K562 (cell line): ENCODE results near the gene RERG. TPM values are rescaled to one million over a fixed set of nuclear protein-coding genes. Genes with fewer than 3 reads are reported as not detected.

Source experiments
- ATAC-seq: fragments of 200-7000 bp; cut with Tn5 transposase; 3 replicates; pipeline ENCODE4 v1.9.1; 2020; ENCODE audit warnings: moderate library complexity
- BruUV-seq: library from RNA; stranded (reverse); fragments of 400-500 nt; replicated peaks from 2 replicates; lab custom pipeline; 2021; lab: Mats Ljungman, UMichigan
- CTCF ChIA-PET: fragments of 300-600 bp; formaldehyde crosslinking; extraction: SDS; loops from one replicate; lab custom pipeline; 2021; ENCODE audit warnings: low intra/inter-chr PET ratio; lab: Yijun Ruan, JAX
- POLR2A ChIA-PET: fragments of 300-600, 350-650 bp; sonication (Branson Sonifier 250); formaldehyde crosslinking; extraction: SDS; loops from one replicate; lab custom pipeline; 2021; ENCODE audit warnings: antibody characterized with exemption, inconsistent platforms; lab: Yijun Ruan, JAX
- DNase-seq, 4 experiments: peaks; one replicate each; pipeline versions ENCODE4 v3.0.0 to v3.0.0-alpha.2; 2011 to 2018; ENCODE audit warnings: low spot score in 3 of 4, mixed read lengths in 3 of 4; ENCODE audit errors: extremely low read depth in 1 of 4
- FAIRE-seq: peaks from 2 replicates; lab custom pipeline; 2011; peaks lifted over from hg19 to GRCh38; lab: Jason Lieb, UNC
- H2AFZ ChIP-seq: 2 replicates; pipeline ENCODE4 v1.6.0; 2011; ENCODE audit warnings: low read depth, low read length, control low read depth, inconsistent platforms
- H3K27ac ChIP-seq: fragments of 200-600 bp; 3 replicates; pipeline ENCODE4 v1.8.0; 2011; ENCODE audit warnings: low read depth, mild to moderate bottlenecking, control low read depth, inconsistent platforms, low read length, moderate library complexity, mixed read lengths; ENCODE audit errors: extremely low read depth
- H3K27me3 ChIP-seq, 2 experiments: fragments of 300-600 bp in 1 of 2; 2 replicates in 1 of 2; 3 replicates in 1 of 2; pipeline versions ENCODE4 v1.6.0 to v1.8.0; 2011; ENCODE audit warnings: inconsistent platforms in 2 of 2, low read length in 2 of 2, mild to moderate bottlenecking in 1 of 2, mixed read lengths in 1 of 2, moderate library complexity in 1 of 2; ENCODE audit not compliant: control insufficient read depth in 2 of 2, insufficient read depth in 2 of 2
- H3K36me3 ChIP-seq: fragments of 300-600 bp; 3 replicates; pipeline ENCODE4 v1.8.0; 2011; ENCODE audit warnings: mild to moderate bottlenecking, low read length, inconsistent platforms; ENCODE audit not compliant: control insufficient read depth, insufficient read depth
- H3K4me1 ChIP-seq, 2 experiments: fragments of 200-600 bp in 1 of 2; replicated peaks in 1 of 2; 2 replicates in 1 of 2; 3 replicates in 1 of 2; pipeline versions ENCODE4 v1.5.1 to v1.8.0; 2011; ENCODE audit warnings: inconsistent platforms in 2 of 2, low read length in 2 of 2, mild to moderate bottlenecking in 1 of 2, mixed read lengths in 1 of 2, moderate library complexity in 1 of 2; ENCODE audit not compliant: control insufficient read depth in 2 of 2, insufficient read depth in 2 of 2
- H3K4me2 ChIP-seq: 2 replicates; pipeline ENCODE4 v1.6.1; 2011; ENCODE audit warnings: low read length, control low read depth, inconsistent platforms, mixed read lengths; ENCODE audit not compliant: insufficient read depth
- H3K4me3 ChIP-seq: fragments of 200-600 bp; sonication (generic), shearing (Covaris generic); 2 replicates; pipeline ENCODE4 v1.5.1; 2016; ENCODE audit warnings: control low read depth, inconsistent platforms
- H3K79me2 ChIP-seq: fragments of 200-600 bp; 3 replicates; pipeline ENCODE4 v1.8.0; 2011; ENCODE audit warnings: low read length, inconsistent platforms; ENCODE audit not compliant: control insufficient read depth, insufficient read depth
- H3K9ac ChIP-seq, 2 experiments: 2 replicates each; pipeline versions ENCODE4 v1.6.0 to v1.6.1; 2011; ENCODE audit warnings: low read depth in 2 of 2, low read length in 2 of 2, control low read depth in 1 of 2, inconsistent platforms in 1 of 2, mild to moderate bottlenecking in 1 of 2, mixed read lengths in 1 of 2; ENCODE audit not compliant: insufficient read depth in 1 of 2
- H3K9me1 ChIP-seq: one replicate; pipeline ENCODE4 v1.6.0; 2011; ENCODE audit warnings: inconsistent platforms, mild to moderate bottlenecking, low read length, moderate library complexity; ENCODE audit not compliant: control insufficient read depth, insufficient read depth
- H3K9me3 ChIP-seq: replicated peaks from 2 replicates; pipeline ENCODE4 v1.5.1; 2011; ENCODE audit warnings: low read depth, low read length, inconsistent platforms; ENCODE audit not compliant: control insufficient read depth, insufficient read depth
- H4K20me1 ChIP-seq: replicated peaks from 2 replicates; pipeline ENCODE4 v1.6.1; 2011; ENCODE audit warnings: low read length, inconsistent platforms, mixed read lengths; ENCODE audit not compliant: control insufficient read depth, insufficient read depth
- ESRRA ChIP-seq: fragments of 450-650 bp; IDR thresholded peaks from 2 replicates; pipeline ENCODE4 v1.6.1; 2014; ENCODE audit warnings: low read depth, mild to moderate bottlenecking, moderate library complexity, borderline replicate concordance
- GTF2A2 ChIP-seq: IDR thresholded peaks from 2 replicates; pipeline ENCODE4 v1.6.1; 2016; ENCODE audit warnings: mild to moderate bottlenecking, missing genetic modification characterization, missing compliant biosample characterization
- MCM3 ChIP-seq: fragments of 450-650 bp; IDR thresholded peaks from 2 replicates; pipeline ENCODE4 v1.6.1; 2016
- PRMT5 ChIP-seq: sonication (generic); formaldehyde crosslinking; IDR thresholded peaks from 2 replicates; pipeline ENCODE4 v1.5.0; 2020; ENCODE audit warnings: missing genetic modification reagents
- TBP ChIP-seq: optimal IDR thresholded peaks from 2 replicates; pipeline ENCODE3; 2011; ENCODE audit warnings: low read depth, low read length, improper control_type of control experiment
- ZBTB17 ChIP-seq: fragments of 450-650 bp; formaldehyde crosslinking; IDR thresholded peaks from 2 replicates; pipeline ENCODE4 v1.4.0; 2020; ENCODE audit warnings: mild to moderate bottlenecking
- ZNF347 ChIP-seq: fragments of 450-650 bp; formaldehyde crosslinking; IDR thresholded peaks from 2 replicates; pipeline ENCODE4 v1.4.0; 2020; ENCODE audit warnings: low read depth, mild to moderate bottlenecking, moderate library complexity
- WGBS: fragments of 100-300 bp; shearing (Covaris generic); methylation state at CpG from one replicate; pipeline ENCODE4 v1.1.6; 2016; ENCODE audit warnings: low coverage, mixed read lengths; ENCODE audit not compliant: insufficient coverage; ENCODE audit errors: missing lambda C conversion rate; 5-methylcytosine and 5-hydroxymethylcytosine counted together
- in situ Hi-C: fragments of 300-500 bp; cut with MboI; formaldehyde crosslinking; loops from 4 replicates; pipeline ENCODE4 v1.15.0; 2018; ENCODE audit warnings: inconsistent platforms, mixed read lengths
- intact Hi-C: fragments of 100-400 bp; cut with micrococcal nuclease; formaldehyde crosslinking; loops from 2 replicates; pipeline ENCODE4 v1.14.2; 2022
- polyA plus RNA-seq, 8 experiments: library from polyadenylated mRNA; depleted of rRNA in 4 of 8; stranded (reverse) in 5 of 8; unstranded in 3 of 8; fragments of >200 nt; fragmentation: Nextera tagmentation in 2 of 8; fragmentation: Illumina TruSeq in 1 of 8; extraction: Ambion mirVana in 2 of 8; extraction: Trizol in 1 of 8; gene quantifications; 2 replicates each; pipeline versions ENCODE4 v1.2.1 to v1.2.3, GENCODE V29; 2011 to 2014; ENCODE audit warnings: inconsistent platforms in 1 of 8, missing spikeins in 1 of 8
- total RNA-seq, 7 experiments: library from RNA; depleted of rRNA in 6 of 7; stranded (reverse); fragments of >200 nt in 6 of 7; fragmentation: Illumina TruSeq in 2 of 7; extraction: Trizol in 2 of 7; gene quantifications; 2 replicates each; pipeline versions ENCODE4 v1.2.1 to v1.2.3, GENCODE V29; 2011 to 2021; ENCODE audit warnings: low replicate concordance in 1 of 7
- TF ChIP-seq, protein P1 (sequence below), 2 experiments: IDR thresholded peaks; 2 replicates each; pipeline ENCODE4 v1.6.1; 2011; ENCODE audit warnings: borderline replicate concordance in 1 of 2, control low read depth in 1 of 2, low read depth in 1 of 2, low read length in 1 of 2, mild to moderate bottlenecking in 1 of 2, mixed read lengths in 1 of 2, moderate library complexity in 1 of 2; ENCODE audit not compliant: insufficient read depth in 1 of 2, insufficient read length in 1 of 2, poor library complexity in 1 of 2, severe bottlenecking in 1 of 2; ENCODE audit errors: extremely low read depth in 1 of 2
- TF ChIP-seq, protein P2 (sequence below): fragments of 250-450 bp; sonication (Bioruptor Pico); IDR thresholded peaks from 2 replicates; pipeline ENCODE4 v1.4.0; 2020; ENCODE audit warnings: mild to moderate bottlenecking, moderate library complexity
- TF ChIP-seq, protein P3 (sequence below), 2 experiments: IDR thresholded peaks; 2 replicates each; pipeline ENCODE4 v1.6.1; 2012; ENCODE audit warnings: improper control_type of control experiment in 2 of 2, low read depth in 2 of 2, low read length in 2 of 2, borderline replicate concordance in 1 of 2

RERG gene
- total and polyA plus RNA-seq, 9 of the 15 experiments (the other 6 are each of a cell fraction or from before 2014, with no cell fraction given): 2.2 to 7.3 (median 3.0) TPM

DNA sequence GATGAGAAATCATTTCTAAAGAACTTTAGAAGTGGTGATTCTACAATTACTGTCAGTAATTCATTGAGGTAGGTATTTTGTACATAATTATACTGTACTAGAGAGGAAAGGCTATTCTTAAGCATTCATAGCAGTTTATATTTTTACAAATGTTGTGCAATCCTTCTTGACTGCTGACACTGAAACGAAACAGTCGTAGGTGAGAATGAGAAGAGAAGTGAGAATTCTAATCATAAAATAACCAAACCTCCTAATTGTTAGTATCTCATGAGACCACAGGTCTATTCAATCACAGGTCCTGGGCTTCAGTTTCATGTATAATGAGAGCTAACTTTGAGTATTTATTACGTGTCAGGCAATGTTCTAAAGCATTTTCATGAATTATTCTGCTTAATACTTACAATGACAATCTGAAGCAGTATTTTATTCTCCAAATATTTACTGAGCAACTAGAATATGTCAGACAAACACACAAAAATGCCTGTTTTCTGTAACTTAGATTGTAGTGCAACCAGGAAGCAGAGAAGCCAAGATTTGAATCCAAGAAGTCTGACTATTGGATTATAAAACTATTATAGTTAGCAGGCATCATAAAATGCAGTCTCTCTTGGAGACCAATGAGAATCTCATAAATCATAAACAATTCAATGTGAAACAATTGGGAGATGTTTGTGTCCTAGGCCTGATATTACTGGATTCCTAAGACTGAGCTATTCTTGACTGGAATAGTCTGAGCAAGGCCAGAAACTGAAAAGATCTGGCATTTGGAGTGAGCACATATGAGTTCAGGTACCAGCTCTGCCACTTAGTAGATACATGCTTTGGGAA, 24.3 kb downstream of the RERG start (continued):
- TF ChIP-seq, protein P1, sequence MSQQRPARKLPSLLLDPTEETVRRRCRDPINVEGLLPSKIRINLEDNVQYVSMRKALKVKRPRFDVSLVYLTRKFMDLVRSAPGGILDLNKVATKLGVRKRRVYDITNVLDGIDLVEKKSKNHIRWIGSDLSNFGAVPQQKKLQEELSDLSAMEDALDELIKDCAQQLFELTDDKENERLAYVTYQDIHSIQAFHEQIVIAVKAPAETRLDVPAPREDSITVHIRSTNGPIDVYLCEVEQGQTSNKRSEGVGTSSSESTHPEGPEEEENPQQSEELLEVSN (IDR thresholded peaks at IDR 0.05; ENCODE audit: borderline replicate concordance in 1 of 2, extremely low read depth in 1 of 2, insufficient read depth in 1 of 2, insufficient read length in 1 of 2, low read depth in 1 of 2, low read length in 1 of 2, poor library complexity in 1 of 2, severe bottlenecking in 1 of 2): no peak
- TF ChIP-seq GTF2A2 (tag) (no peak), PRMT5 (no peak), ZNF347 (CRISPR knock-in tag) (no peak), ESRRA (no peak), ZBTB17 (CRISPR knock-in tag) (no peak)

DNA sequence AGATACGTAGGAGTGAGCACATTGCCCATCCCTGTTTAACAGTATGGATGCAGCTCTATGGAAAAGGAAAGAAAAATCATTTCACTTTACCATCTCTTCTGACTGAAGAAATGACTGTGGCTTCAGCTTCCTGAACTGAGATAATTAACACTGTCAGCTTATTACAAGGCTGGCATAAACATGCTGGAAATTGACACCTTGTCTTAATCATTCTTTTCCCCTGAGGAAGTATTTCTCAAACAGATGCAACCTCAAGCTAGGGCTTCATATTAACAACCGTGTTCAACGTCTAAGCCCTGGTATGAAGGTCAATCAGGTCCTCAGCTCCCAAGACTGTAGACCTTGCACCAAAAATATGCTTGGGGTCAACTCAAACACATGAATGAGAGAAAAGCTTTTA, 25.0 kb downstream of the RERG start:
- no peaks in the 10 kb centered on the region for H3K9me3 ChIP-seq
- CTCF ChIA-PET: no interaction called here
- H3K4me2 ChIP-seq: no peak overlapping the region
- POLR2A ChIA-PET: no interaction called here
- 0% methylated on average over 3 of the region's 3 CpGs for WGBS
- BruUV-seq: no TSS peak
- H3K79me2 ChIP-seq: no peaks in the 10 kb centered on the region
- H3K36me3 ChIP-seq: no peaks in the 10 kb centered on the region
- no peak overlapping the region for H2AFZ ChIP-seq
- in situ Hi-C loops: no loop called here
- H3K4me1 ChIP-seq: no peaks in the 10 kb centered on the region
- no peak for DNase-seq
- H3K4me3 ChIP-seq: no peak overlapping the region
- no peak overlapping the region for H3K9ac ChIP-seq
- no peaks in the 10 kb centered on the region for H4K20me1 ChIP-seq
- FAIRE-seq: no peak
- intact Hi-C loops: no loop called here
- H3K27ac ChIP-seq: no peak overlapping the region
- TF ChIP-seq, protein P2, sequence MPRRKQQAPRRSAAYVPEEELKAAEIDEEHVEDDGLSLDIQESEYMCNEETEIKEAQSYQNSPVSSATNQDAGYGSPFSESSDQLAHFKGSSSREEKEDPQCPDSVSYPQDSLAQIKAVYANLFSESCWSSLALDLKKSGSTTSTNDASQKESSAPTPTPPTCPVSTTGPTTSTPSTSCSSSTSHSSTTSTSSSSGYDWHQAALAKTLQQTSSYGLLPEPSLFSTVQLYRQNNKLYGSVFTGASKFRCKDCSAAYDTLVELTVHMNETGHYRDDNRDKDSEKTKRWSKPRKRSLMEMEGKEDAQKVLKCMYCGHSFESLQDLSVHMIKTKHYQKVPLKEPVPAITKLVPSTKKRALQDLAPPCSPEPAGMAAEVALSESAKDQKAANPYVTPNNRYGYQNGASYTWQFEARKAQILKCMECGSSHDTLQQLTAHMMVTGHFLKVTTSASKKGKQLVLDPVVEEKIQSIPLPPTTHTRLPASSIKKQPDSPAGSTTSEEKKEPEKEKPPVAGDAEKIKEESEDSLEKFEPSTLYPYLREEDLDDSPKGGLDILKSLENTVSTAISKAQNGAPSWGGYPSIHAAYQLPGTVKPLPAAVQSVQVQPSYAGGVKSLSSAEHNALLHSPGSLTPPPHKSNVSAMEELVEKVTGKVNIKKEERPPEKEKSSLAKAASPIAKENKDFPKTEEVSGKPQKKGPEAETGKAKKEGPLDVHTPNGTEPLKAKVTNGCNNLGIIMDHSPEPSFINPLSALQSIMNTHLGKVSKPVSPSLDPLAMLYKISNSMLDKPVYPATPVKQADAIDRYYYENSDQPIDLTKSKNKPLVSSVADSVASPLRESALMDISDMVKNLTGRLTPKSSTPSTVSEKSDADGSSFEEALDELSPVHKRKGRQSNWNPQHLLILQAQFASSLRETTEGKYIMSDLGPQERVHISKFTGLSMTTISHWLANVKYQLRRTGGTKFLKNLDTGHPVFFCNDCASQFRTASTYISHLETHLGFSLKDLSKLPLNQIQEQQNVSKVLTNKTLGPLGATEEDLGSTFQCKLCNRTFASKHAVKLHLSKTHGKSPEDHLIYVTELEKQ: no peak
- TF ChIP-seq, protein P3, sequence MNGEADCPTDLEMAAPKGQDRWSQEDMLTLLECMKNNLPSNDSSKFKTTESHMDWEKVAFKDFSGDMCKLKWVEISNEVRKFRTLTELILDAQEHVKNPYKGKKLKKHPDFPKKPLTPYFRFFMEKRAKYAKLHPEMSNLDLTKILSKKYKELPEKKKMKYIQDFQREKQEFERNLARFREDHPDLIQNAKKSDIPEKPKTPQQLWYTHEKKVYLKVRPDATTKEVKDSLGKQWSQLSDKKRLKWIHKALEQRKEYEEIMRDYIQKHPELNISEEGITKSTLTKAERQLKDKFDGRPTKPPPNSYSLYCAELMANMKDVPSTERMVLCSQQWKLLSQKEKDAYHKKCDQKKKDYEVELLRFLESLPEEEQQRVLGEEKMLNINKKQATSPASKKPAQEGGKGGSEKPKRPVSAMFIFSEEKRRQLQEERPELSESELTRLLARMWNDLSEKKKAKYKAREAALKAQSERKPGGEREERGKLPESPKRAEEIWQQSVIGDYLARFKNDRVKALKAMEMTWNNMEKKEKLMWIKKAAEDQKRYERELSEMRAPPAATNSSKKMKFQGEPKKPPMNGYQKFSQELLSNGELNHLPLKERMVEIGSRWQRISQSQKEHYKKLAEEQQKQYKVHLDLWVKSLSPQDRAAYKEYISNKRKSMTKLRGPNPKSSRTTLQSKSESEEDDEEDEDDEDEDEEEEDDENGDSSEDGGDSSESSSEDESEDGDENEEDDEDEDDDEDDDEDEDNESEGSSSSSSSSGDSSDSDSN (IDR thresholded peaks at IDR 0.05; ENCODE audit: borderline replicate concordance in 1 of 2, low read depth in 2 of 2, low read length in 2 of 2): no peak
- TF ChIP-seq MCM3 (no peak), TBP (no peak)
- H3K9me1 ChIP-seq: no peaks in the 10 kb centered on the region
- no peak for ATAC-seq
- no peaks in the 10 kb centered on the region for H3K27me3 ChIP-seq
